Measurements from ENCODE around the gene TRNT1.

The TRNT1 gene

DNA sequence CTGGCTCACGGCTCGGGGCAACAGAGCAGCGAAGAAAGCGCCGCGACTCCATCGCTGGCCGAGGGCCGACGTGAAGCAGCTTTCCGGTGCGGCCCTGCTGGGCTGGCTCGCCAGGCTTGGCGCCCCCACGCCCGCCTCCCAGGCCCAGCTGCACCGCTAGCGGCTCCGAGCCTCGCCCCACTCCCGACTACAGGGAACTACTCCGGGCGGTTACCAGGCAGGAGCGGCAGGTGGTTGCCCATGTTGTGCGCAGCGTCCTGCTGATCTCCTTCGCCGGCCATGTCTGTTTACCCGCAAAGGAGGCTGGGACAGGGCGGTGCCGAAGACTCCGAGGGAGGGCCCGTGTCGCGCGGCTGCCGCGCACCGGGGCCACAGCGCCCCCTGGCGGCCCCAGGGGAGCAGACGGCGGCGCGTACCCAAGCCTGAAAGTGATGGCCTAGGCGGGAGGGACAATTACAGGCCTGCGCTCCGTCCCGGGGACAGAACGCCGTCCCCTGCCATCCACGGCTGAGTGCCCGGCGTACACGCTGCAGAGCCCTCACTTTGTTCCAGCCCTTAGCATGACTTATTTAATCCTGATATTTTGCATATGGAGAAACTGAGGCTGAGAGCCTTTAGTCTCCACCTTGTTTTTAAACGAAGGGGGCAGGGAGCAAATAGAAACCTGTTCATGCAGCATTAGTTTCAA, 52.8 kb downstream of the TRNT1 start, which contains the start of gene CRBN:
Gene CRBN, minus strand, starts transcription at position 285 of the 688 bp plus-strand sequence. Its CDS starts 4 bp downstream, at position 281.
- peak; percentile 91 for DNase-seq

DNA sequence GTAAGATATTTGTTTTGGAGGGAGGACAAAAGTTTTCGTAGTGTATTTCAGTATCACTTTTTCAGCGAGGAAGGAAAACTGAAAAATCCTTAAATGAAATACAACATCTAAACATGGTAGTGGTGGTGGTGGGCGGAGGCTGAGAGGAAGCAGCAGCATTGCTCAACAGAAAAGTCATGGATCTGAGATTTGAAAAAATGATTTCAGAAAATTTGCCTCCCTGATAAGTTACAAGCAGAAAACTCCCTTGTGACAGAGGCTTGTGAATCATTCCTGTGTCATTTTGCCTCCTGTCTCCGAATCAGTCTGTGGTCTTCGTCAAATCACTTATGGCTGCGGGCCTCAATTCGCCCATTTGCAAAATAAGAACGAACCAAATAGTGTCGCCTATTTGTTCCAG, 53.7 kb downstream of the TRNT1 start:
- DNase-seq = no peak

DNA sequence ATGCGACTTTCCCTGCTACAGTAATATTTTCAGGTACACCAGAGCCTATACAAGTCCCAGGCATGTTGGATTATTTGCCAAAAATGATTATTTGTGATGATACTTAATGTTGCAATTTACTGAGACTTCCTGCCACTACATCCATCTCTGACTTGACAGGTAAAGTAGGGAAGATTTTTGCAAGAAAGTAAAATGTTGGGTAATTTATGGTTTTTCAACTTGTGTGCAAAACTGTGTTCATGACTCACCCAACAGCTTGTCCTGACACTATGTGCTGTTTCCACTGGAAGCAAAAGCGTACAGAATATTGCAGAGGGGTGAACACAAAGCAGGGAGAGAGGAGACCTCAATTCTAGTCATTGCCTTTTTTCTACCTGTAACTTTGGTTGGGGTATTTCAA, 58.1 kb downstream of the TRNT1 start:
- DNase-seq = no peak

DNA sequence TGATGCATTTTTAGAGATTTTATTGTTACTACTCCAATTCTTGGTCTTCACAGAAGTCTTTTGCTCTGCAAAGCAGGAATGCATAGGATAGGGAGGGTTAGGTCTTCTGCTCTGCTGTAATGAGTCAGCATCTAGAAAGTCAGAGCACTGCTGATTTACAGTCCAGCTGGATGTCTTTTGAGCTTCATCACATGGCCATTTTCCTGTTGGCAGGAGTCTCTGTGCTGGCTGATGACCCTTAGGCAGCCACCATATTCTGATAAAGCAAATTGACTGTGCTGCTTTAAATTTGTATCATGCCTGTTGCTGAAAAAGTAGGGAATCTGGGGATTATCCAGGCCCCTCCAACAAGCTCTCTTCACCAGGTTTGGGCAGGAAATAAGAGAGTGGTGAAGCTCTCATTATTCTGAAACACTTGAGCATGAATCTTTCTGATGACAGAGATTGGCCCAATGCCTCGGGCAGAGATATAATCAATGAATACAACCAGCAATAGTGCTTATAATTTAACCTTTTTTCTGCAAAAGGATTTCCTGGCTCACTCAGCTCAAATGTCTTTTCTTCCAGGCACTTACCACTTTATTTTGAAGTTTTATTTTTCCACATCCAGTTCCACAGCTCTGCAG, 62.5 kb downstream of the TRNT1 start:
- no peak for DNase-seq

DNA sequence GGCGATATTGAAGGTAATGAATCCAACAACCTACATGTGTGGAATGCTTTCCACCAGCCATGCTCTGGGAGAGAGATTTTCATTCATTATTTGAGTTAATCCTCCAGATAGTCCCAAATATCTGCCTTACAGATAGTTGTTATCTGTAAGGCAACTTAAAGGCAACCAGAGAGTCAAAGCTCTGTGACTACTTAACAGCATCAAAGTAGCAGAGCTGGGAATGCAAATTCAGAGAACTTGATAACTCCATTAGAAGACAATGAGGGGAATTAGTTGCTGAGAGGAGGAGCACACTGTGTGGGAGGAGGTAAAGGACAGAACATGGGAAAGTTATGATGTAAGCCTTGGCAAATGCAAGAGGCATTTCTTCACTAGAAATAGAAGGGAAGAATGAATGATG, 63.2 kb downstream of the TRNT1 start:
- DNase-seq = no peak

DNA sequence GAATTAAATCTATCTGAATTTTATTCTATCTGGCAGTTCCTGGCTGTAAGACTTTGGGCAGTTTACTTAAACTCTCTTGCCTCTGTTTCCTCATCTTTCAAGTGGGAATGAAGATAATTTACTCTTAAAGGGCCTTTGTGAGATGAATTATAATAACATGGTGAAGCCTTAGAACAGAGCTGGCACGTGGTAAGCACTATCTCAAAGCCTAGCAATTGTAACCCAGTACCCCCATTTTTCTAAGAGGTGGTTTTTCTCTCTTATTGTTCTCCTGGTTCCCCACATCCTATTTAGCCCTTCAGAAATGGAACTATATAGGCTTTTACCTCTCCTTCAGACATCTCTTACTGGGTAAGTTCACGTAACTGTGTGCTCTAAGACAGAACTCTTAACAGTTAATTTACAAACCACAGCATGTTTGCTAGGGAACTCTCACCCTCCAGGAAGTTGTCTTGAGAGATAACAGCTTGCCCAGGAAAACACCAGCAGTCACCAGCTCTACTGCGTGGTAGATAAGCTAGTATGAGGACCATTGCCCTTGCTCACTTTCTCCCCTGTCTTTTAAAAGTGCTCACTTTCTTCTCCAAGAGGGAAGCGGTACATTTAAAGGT, 65.0 kb downstream of the TRNT1 start:
- DNase-seq = peak; percentile 45

DNA sequence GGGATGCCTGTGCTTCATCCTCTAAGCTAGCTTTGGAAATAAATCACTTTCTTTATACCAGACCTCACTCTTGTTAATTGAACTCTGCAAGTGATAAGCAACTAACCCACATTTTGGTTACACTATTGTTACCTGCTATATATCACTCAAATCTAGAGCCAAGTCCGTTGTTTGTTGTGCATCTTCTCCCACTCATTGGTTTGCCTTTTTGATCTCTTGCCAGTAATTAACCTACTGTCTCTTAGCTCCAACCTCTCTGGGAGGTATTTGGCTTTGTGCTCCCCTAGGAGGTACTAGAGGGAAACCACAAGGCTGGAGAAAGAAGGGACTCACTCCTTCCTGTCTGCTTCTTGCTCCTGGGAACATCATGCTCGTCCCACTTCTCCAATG, 65.5 kb downstream of the TRNT1 start:
- no peak for DNase-seq

DNA sequence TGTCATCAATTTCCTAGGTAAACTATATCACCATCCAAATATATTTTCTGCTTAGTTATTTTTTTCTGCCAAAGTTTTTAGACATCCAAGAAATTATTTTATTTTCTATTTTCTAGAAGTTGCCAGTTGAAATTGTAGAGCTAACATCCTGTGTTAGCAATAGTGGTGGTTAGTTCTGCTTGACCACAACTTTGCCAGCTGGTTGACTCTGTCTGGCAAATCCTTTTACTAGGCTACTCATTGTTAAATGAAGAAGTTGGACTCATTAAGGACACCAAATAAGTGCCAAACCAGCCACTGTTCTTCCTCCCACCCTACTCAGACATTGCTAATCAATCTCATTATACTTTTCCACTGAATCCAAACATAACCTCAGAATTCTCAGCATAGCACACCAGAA, 68.1 kb downstream of the TRNT1 start:
- no peak for DNase-seq

DNA sequence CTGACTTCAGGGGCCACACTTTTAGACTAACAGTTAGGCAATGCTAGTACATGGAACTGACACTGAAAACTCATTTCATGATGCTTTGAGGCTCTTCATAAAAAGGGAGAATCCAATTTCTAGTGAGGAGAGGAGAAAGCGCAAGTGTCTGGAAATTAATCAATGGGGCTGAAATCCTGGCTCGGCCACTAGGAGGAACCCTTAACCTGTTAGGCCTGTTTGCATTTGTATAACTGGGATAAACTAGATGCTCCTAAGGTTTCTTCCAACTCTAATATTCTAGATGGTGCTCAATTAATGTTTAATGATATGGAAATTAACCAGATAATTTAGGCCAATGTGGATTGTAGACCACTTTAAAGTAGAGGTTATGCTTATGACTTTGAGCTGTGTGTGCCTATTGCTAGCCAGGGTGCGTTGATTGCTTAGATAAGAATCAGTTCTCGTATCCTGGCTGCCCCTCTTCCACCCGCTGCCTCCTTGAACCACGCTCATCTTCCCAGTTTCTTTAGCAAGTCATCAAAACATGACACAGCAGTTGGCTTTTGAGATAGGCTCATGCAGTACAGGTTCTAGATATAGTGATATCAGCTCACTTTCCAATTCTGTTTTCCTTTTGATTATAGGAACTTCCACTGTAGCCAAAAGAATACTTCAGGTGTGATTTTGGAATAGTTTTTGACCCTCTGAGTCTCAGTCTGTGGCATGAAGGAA, 69.6 kb downstream of the TRNT1 start:
- no peak for DNase-seq

Data from CD4-positive, alpha-beta T cell treated with Interleukin-10 for 1 hour (primary cell).